NOMO-1 treated with DMSO at 0.1 percent for 48 hours (cell line): ENCODE data around the gene ZNF628.
"Not testable (repeated sequence)": the region's sequence is repeated elsewhere in the genome, so short reads cannot be mapped to it uniquely, and the experiment has no call there.

Source experiments
- DNase-seq: peaks from one replicate; lab custom pipeline; 2025; ENCODE audit not compliant: unreplicated experiment; lab: John Stamatoyannopoulos, UW

The ZNF628 gene

DNA sequence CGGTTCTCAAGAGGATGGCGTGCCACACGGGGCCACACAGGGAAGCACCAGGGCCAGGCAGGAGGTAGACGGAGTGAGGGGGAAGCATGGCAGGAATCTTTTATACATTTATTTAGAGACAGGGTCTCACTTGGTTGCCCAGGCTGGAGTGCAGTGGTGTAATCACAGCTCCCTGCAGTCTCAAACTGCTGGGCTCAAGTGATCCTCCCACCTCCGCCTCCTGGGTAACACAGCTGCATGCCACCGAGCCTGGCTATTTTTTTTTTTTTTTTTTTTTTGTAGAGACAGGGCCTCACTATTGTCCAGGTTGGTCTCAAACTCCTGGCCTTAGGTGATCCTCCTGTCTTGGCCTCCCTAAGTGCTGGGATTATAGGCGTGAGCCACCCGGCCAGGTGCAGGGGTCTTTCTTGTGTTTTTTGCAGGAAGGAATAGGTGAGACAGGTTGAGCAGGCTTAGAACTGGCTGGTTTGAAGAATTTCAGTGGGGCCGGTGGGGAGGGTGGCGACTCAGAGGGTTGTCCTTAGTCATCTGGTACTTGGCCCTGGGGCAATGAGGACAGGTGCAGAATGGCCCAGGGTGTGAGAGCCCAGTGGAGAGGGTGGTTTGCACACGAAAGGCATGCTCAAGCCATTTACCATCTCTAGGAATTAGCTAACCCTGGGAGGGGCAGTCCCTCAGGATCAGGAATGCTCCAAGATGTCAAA lies 19.4 kb downstream of the ZNF628 start:
- no peak for DNase-seq

DNA sequence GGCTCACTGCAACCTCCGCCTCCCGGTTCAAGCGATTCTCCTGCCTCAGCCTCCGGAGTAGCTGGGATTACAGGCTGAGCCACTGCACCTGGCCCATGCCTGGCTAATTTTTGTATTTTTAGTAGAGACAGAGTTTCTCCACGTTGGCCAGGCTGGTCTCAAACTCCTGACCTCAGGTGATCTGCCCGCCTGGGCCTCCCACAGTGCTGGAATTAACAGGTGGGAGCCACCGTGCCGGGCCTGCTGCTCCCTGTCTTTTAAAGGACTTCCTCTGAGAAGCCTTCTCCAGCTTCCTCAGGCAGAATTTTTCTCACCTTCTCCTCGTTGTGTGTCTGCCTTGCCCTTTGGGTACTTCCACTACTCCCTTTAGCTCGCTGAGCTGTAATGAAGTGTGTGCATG lies 20.4 kb downstream of the ZNF628 start:
- not testable (repeated sequence) for DNase-seq

DNA sequence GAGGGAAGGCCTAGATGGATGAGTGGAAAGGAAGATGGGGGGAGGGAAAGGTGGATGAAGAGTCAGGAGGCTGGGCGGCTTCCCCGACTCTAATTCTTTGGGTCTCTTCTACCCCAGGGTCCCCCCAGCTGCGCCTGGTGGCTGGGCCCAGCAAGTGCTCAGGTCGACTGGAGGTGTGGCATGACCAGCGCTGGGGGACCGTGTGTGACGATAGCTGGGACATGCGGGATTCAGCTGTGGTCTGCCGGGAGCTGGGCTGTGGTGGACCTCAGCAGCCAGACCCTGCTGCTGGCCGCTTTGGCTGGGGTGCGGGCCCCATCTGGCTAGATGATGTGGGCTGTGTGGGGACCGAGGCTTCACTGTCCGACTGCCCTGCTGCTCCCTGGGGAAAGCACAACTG lies 21.3 kb downstream of the ZNF628 start:
- DNase-seq: no peak

DNA sequence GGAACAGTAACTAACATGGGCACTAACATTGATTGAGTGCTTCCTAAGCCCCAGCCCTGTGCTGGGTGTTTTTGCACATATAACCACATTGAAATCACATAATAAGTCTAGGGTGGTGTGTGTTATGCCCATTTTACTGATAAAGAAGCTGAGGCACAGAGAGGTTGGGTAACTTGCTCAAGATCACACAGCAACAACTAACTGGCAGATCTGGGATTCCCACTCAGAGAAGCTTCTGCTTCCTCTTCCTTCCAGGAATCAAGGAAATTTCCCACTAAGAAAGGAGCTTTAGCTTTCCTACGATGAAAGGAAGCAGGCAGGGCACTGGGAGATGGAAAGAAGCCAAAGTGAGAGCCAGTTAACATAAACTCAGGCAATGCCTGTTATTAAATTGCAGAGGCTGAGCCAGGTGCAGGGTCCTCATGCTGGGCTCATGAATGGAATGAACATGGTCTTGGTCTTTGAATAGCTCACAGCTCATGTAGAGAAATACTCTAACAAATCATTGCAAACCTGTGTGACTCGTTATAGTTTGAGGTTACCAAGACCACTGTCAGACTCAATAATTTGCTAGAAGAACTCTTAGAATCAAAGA lies 21.9 kb downstream of the ZNF628 start:
- no peak for DNase-seq

DNA sequence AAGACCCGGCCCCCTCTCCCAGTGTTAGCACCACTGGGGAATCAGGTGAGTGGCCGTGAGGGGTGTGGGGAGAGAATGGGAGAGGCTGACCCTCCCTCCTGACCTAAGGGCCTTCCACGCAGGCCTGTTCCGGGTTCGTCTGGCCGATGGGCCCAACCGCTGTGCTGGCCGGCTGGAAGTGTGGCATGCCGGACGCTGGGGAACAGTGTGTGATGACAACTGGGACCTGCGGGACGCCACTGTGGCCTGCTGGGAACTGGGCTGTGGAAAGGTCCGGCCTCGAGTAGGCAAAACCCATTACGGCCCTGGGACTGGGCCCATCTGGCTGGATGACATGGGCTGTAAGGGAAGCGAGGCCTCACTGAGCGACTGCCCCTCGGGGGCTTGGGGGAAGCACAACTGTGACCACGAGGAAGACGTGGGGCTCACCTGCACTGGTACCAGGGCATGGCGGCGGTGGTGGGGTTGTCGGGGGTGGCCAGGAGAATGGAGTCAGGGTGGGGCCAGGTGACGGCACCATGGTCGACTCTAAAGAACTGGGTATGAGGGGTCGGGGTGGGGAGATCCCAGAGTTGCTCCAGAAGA lies 24.0 kb downstream of the ZNF628 start:
- DNase-seq: no peak

DNA sequence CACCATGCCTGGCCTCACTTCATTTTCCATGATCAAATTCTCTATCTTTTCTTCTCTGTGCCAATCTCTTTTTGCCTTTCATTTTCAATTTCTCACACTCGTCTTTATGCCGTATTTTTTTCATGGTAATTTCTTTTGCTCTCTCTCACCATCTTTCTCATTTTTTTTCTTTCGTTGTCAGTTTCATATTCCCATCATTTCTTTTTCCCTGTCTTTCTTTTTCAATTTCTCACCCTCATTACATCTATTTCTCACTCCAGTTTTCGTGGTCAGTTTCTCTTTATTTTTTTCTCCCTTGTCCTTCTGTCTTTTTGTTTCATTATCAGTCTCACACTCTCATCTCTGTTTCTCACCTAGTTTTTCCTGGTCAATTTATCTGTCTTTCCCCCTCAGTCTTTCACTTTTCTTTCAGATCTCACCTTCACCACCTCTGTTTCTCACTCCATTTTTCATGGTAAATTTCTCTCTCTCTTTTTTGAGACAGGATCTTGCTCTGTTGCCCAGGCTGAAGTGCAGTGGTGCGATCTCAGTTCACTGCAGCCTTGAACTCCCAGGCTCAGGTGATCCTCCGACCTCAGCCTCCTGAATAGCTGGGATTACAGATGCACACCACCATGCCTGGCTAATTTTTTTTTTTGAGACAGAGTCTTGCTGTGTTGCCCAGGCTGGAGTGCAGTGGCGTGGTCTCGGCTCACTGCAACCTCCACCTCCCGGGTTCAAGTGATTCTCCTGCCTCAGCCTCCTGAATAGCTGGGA lies 26.0 kb downstream of the ZNF628 start:
- DNase-seq: no peak

DNA sequence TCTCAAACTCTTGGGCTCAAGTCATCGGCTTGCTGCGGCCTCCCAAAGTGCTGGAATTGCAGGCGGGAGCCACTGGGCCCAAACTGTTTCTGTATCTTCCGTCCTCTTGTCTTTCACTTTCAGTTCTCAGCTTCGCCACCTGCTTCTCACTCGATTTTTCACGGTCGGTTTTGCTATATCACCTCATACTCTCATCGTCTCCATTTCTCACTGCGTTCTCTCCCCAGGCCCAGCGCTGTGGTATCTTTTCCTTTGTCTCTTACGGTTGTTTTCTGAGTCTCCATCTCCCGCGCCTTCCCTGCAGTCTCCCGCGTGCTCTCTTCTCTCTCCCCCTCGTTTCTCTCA lies 26.7 kb downstream of the ZNF628 start:
- no peak for DNase-seq

DNA sequence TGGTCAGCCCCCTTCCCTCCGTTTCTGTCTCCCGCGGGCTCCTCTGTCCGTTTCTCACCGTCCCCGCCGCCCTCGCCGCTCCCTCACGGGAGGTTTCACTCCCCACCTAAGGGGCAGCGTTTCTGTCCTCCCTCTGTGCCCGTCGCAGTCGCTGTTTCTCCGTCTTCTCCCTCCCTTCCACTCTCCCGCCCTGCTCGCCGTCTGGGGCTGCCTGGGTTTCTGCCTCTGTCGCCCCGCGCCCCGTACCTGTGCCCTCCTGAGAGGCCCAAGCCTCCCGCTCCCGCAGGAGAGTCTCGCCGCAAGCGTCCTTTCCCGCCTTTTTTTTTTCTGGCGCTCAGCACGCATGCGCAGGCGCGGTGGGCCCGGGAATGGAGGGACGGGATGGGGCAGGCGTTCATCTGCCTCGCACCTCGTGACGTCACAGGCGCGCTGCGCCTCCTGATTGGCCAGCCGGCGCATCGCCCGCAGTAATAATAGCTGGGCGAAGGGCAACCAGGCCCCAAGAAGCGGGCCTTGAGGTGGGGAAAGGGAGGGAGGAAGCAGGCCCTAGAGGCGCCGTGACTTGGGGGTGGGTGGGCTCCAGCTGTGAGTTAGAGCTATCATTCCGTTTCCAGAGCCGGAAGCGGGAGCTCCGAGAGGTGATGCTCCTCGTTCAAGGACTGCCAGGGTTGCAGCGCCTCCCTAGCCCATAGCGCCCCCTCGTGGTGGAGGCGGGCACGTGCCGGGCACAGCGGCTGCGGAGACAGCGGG lies 27.3 kb downstream of the ZNF628 start:
- DNase-seq: peak; percentile 87

DNA sequence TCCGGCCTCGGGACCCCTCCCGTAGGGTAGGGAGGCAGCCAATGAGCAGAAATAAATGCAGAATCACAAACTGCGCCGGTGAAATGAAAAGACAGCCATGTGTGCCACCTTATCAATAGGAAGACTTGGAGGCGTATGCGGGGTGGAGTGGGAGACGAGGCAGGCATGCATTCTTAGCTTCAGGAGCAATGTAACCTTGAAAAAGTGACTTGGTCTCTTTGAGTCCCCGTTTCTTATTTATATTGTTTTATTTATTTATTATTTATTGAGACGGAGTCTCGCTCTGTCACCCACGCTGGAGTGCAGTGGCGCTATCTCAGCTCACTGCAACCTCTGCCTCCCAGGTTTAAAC lies 27.8 kb downstream of the ZNF628 start:
- DNase-seq: no peak

DNA sequence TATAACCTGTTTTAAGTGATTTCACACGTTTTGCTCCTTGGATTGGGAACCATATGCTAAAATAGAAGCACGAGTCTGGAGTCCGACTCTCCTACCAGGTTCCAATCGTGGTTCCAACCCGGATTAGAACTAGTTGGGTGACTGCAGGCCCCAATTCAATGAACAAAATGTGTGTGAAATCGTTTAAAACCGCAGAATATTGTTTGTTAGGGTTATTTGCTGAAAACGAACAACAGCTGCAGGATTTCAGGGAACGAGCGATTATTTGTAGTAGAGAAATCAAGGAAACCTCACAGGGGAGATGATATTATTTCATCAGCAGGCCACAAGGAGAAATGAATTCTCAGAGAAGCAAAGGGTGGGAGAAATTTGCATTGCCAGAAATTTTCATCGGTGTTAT lies 28.6 kb downstream of the ZNF628 start:
- DNase-seq: no peak

DNA sequence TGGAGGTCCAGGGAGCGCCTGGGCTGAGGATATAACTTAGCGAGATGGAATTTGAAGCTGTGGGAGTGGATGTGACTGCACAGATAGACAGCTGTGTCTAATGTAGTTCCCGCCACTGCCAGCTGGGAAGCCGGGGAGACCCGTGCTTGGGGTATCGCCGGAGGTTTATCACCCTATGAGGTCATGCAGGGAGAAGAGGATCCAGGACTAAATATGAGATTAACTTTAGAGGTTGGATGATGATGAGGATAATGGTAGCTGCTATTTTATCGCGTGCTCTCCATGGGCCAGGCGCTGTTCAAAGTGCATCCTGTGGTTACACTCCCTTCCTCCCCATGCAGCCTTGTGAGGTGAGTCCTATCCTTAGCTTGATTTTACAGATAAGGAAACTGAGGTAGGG lies 31.7 kb downstream of the ZNF628 start:
- DNase-seq: no peak

DNA sequence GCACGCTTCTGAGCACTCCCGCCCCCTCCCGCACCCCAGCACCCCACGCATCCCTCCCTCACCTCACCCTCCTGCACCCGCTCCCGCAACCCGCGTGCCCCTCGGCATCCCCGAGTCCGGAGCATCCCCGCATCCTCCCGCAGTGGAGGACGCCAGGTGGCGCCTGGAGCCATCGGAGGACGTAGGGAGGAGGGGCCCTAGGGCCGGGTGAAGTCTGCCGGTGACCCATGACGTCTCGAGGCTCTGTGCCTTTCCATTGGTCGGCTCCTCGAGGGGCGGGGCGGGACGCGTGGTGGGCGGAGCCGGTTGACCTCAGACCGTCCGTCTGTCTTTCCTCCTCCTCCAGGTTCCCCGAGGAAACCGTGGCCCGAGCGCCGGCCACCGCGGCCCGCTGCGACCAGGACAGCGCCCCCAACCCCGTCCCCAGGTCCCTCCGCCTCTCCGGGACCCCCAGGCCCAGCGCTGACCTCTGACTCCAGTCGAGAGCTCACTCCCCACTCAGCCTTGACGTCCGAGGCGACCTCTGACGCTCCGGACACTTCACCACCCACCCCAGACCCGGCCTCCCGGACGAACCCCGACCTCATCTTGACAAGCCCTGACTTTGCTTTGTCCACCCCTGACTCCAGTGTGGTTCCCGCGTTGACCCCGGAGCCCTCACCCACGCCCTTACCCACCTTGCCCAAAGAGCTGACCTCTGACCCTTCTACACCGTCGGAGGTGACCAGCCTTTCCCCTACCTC lies 40.6 kb downstream of the ZNF628 start:
- peak; percentile 87 for DNase-seq

DNA sequence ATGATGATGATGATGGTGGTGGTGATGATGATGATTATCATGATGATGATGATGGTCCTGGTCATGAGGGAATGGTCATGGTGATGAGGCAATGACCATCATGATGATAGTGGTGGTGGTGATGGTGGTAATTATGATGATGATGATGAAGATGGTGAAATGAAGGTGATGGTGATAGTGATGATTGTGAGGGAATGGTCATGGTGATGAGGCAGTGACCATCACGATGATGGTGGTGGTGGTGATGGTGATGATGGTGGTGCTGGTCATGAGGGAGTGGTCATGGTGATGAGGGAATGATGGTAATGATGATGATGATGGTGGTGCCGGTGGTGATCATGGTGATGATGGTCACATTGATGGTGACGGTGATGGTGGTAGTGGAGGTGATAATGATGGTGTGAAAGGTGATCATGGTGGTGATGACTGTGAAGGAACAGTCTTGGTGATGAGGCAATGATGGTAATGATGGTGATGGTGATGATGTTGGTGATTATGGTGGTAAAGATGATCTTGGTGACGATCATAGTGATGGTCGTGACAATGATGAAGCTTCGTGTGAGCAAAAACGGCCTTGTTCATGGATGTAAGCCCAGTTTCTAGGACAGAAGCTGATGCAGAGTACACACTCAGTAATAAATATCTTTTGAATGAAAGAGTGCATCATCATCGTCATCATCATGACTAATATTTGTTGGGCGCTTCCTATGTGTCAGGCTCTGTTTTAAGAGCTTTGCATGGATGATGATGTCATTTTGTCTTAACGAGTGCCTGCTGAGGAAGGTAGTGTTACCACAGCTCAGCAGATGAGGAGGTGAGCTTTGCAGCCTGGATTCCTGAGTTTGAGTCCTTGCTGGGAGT lies 43.3 kb downstream of the ZNF628 start:
- DNase-seq: no peak

DNA sequence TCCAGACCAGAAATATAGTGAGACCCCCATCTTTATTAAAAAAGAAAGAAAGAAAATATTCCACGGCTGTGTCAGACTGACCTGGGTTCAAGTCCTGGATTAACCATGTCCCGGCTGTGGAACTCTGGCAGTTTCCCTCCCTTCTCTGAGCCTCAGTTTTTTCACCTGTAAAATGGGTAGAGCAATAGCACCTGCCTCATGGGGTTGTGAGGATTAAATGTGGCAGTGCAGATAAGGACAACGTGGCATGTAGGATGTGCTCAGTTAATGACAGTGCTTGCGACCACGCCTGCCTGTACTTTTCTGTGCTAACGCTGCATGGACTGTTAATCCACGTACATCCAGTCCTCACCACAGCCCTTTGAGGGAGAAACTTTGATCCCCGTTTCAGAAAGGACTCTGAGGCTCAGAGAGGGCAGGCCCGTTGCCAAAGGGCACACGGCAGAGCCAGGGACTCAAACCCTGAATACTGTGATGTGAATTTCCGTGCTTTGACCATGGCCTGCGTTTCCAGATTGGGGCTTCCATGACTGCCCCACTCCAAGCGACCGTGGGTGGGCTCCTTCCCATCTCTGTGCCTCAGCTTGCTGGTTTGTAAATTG lies 44.4 kb downstream of the ZNF628 start:
- no peak for DNase-seq

DNA sequence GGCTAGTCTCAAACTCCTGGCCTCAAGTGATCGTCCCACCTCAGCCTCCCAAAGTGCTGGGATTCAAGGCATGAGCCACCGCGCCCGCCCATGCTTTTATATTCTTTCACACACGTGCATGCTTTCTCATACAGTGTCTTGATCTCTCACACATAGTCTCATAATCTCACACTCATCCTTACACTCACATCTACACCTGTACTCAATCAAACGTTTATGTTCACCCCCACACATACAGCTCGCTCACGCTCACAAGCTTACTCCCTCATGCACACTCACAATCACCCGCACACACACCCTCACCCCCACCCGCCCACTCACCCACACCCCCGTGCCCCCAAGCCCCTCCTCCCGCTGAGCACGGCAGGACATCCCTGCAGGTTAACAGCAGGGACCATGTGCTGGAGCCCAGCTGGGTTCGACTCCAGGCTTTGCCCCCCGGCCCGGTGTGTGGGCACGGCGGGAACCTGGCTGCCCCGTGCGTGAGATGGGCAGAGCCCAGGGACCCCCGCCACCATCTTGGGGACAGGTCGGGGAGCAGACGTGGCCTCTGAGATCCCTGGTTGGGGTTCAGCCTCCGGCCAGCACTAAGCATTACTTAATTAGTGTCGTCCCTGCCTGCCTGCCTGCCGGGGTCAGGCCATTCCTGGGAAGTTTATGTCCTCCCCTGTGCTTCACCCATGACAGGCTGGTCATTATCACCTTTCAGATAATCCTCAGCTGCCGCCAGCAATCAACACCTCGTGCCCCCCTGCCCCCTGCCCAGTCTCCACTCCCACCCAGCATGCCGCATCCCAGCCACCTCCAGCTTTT lies 49.1 kb downstream of the ZNF628 start:
- no peak for DNase-seq

DNA sequence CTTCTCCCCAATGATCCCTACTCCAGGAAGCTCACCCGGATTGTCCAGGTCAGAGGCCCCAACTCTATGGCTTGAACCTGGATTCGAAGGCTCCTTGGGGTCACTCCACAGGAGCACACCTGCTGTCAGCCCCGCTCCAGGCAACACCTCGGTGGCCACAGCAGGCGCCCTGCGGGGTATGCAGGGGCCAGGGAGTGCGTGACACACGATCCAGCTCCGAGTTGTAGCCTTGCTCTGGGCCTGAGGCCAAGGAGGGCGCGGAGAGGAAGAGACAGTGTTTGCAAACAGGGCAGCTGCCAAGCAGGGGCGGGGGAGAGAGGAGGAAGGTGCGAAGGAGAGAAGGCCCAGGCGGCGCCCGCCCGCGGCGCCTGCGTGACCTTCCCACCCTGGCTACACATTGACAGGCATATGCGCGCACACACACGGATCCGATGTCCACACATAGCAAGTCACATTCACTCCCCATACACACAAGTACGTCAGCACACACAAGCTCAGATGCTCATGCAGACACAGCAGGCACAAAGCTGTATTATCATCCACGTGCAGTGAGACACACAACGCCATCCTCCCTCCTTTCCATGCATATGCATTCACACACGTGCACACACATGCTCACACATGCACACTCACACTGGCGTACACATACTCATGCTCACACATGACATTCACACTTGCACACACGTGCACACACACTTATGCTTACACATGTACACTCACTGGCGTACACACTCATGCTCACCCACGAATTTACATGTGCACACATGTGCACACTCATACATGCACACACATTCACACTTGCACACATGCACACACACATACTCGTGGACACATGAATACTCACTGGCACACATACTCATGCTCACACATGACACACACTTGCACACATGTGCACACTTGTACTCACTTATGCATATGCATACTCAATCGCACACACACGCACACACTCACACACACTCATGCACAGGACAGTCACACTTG lies 50.1 kb downstream of the ZNF628 start:
- no peak for DNase-seq
